ACHN (cell line): ENCODE data around the gene TEX47.

Experiments used
- DNase-seq: peaks from one replicate; pipeline ENCODE4 v3.0.0-alpha.2; 2015
- in situ Hi-C: cut with HindIII; loops from 2 replicates; pipeline ENCODE4 v1.10.0; 2017; ENCODE audit warnings: low sequenced_read_pairs, low pct_ligation_motif_present, low pct_unique_long_range_greater_than_20kb

TEX47 gene

DNA sequence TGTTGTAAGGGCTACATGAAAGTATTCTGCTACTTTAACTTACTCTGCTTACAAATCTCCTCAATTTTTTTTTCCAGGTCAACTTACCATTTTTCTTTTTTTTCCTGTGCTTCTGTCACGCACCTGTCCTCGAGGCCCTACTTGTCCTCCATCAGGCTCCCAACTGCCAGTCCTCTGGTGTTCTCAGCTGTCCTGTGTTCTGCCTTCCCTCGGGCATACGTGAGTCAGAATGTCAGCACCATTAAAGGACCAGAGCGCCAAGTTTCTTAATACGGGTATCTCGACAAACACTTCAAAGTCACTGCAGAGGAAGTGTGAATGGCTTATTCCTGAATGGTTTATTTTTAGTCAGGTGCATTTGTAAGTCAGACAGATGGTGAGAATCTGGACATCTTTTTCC, at the start of gene TEX47:
TSS of gene TEX47 (minus strand) at position 185 of the 400 bp plus-strand sequence. CDS start 795 bp downstream, outside the sequence.
- no peak for DNase-seq
- in situ Hi-C loops: no loop called here

DNA sequence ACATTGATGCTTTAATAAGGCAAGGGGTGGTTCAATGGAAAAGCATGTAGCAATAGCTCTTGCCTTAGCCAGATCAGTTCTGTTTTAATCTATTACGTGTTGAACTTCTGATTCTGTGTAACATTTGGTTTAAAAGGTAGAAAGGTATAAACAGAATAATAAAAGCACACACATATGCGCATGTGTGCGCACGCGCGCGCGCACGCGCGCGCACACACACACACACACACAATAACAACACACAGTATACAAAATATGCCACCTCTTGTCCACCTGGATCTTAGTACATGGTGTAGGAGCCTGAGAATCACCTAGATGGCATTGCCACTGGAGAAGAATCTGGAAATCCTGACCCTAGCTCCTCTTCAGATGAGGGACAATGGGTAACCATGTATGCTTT, 49.6 kb upstream of the TEX47 start:
- in situ Hi-C loops: no loop called here

DNA sequence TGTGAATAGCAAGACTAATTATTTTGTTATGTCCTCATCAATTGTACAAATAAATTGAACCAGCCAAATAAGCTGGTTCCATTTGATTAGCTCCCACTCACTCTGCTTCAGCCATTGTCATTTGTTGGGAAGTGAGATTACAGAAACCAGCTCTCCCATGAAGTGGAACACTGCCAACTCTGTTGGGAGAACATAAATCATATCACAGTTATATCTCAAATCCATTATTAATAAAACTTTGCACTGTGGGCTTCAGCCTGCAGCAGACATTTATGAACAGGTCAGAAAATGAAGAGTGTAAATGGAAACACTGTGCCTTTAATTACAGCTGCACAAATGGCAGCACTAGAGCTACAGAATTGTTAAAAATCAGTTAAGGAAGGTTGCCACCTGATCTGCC, 46.7 kb upstream of the TEX47 start:
- no peak for DNase-seq
- in situ Hi-C loops: no loop called here

More for the DNA sequence above, 49.6 kb upstream of the TEX47 start:
- DNase-seq: no peak

DNA sequence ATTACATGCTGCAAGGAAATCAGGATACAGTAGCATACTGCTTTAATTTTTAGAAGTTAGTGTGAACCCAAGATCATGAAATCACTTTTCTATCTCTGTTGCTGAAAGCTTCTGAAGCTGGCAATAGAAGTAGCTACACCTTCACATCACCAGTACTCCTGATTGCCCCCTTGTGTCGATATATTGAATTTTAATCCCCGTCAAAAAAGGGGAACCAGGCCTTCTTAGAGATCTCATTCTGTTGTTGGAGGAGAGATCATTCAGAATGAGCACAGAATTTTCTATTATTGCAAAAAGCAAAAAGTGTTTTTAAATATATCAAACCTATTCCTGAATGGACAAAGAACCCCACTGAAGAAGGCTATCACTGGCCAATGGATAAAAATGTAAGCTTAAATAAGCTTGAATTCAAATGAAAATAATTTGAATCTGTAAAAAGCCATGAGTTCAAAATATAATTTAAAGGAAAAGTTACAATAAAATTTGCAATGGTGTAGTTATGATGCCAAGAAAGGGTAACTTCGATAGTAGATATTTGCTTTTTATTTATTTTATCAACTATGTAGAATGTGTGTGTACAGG, 39.7 kb upstream of the TEX47 start:
- DNase-seq: peak; percentile 79
- in situ Hi-C loops: no loop called here

DNA sequence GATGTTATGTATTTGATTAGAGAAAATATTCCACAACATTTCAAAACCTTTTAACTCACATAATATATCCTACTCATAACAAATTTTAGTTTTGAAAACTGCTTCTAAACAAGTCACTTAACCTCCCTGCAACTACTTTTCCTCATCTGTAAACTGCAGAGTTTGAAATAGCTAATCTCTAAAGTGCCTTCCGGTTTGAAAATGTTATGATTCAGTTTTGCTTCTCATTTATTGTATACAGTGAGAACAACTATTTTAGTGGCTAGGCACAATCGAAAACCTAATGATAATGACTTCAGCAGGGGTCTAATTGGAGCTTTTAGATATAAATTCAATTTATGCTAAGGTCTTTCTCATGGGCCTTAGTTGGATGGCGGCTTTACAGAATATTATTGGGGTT, 30.7 kb upstream of the TEX47 start:
- no peak for DNase-seq
- in situ Hi-C loops: no loop called here

DNA sequence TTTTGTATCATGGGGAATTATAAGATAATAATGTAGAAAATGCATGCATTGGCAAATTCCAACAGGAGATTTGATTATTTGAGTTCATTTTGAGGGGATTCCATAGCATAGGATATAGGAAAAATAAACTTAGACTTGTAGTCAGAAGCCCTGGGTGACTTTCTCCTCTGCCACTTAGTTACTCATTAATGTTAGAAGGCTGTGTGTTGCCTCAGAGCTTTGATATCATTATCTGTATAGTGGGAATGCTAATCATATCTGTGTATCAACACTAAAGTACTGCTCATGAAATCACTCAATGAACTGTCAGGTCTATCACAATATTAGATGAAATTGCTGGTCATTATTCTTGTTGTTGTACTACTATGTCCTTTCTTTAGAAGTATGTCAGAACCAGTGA, 23.0 kb upstream of the TEX47 start:
- peak; percentile 18 for DNase-seq
- in situ Hi-C loops: no loop called here

DNA sequence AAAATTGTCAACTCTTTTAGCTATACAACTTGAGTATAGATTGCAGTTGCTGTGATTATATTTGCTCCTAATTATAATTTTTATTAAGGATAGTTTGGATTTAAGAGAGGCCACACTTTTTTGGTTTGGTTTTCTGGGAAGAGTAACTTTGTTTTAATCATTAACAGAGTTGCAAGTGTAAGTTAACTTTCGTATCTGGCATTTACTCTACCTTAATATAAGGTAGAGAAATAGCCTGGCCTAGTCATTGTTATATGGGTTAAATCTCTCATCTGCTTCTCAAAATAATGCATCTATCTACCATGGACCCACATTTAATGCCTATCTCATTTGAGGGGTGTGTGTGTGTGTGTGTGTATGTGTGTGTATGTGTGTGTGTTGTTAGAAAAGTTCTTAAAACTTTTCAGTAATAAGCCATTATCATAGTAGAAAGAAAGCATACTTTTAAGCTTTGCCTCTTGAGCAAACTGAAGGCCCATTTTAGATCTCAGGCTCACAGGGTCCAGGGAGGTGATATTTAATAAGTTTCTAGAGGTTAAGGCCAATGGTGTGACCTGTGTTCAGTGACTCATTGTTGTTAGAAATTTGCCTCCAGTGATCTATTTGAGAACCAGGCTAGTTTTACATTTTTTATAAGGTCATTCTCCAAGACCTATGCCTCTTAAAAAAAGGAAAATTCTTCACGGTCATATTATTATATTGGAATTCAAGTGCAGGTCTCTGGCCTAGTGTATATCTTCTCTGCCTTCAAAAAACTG, 10.9 kb upstream of the TEX47 start:
- in situ Hi-C loops: no loop called here
- peak; percentile 83 for DNase-seq

DNA sequence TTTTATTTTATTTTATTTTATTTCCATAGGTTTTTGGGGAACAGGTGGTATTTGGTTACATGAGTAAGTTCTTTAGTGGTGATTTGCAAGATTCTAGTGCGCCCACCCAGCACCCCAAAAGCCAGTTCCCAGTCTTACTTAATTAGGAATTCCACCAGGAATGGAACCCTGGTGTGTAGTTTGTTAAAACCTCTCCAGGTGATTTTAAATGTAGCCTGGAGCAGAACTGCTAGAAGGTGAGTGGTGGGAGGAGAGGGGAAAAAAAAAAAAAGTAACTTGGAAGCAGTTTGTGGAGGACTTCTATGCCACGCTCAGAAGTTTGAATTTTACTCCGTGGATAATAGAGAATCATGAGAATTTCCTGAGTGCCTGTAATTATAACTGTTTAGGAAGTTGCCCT, 5.5 kb upstream of the TEX47 start:
- DNase-seq: no peak
- in situ Hi-C loops: no loop called here

DNA sequence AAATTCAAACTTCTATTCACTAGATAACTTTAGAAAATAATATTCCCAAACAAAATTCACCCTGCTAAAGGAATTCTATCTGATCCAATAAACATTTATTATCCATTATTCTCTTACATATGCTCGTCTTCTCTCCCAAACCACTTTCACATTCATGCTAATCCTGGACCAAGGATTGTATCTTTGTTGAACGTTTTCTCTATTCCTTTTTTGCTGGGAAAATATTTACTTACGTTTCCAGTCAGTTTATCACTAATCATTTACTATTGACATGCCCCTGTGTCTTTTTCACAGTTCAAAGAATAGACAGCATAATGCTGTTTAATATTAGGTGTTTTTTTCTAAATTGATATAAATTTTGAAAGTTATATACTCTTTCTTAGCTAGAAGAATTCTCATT, 3.2 kb downstream of the TEX47 start:
- in situ Hi-C loops: no loop called here
- no peak for DNase-seq

DNA sequence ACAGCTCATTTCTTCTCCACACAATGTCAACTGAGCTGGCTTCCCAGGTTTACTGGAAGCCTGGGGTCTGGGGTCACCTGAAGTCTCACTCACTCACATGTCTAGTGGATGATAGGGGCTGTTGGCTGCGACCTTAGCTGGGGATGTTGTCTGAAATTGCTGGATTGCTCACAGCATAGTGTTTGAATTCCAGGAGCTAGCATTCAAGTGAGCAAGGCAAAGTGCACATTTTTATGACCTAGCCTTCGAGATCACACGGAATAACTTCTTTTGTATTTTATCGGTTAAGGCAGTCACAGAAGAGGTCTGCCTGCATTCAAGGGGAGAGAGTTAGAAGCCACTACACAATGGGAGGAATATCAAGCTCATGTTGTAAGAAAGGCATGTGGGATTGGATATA, 3.6 kb downstream of the TEX47 start:
- in situ Hi-C loops: no loop called here

DNA sequence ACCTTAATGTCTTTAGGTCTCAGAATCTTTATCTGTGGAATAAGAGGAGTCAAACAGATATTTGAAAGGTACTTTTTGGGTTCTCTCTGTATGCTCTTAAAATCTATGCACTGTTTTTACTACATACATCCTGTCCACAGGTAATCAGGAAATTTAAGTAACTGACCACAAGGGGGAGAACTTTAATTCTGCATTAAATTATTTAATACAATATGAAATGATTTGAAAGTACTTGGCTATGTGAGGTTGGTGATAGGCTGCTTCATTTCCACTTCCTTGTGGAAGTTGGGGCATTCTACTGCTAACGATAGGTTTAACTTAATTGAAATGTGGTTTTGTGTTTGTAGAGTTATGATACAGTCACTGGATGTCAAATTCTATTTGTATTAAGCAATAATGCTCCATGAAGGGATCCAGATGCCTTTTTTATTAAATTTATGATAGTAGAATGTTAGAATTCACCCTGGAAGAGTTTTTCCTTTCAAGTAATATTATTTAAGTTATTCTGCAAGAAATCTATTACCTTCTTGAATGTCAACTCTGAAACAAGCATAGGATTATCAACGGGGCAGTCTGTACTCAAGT, 6.0 kb downstream of the TEX47 start:
- DNase-seq: peak; percentile 69

More for the DNA sequence above, 3.6 kb downstream of the TEX47 start:
- no peak for DNase-seq

DNA sequence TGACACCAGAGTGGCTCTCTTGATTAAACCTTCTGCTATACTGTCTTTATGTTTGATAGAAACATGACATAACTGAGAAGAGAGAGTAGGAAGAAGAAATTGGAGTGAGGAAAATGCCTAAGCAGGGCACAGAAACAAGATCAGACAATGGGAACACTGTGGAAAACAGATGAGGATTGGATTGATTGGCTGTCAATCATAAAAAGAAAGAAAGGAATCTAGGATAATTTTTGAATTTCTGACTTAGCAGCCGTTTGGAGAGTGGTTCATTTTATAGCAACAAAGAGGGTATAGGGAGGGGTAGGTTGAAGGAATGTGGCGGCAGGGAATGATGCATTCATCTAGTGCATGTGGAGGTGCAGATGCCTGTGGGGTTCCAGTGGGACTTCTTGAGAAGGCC, 7.8 kb downstream of the TEX47 start:
- in situ Hi-C loops: no loop called here
- no peak for DNase-seq

More for the DNA sequence above, 6.0 kb downstream of the TEX47 start:
- in situ Hi-C loops: no loop called here

DNA sequence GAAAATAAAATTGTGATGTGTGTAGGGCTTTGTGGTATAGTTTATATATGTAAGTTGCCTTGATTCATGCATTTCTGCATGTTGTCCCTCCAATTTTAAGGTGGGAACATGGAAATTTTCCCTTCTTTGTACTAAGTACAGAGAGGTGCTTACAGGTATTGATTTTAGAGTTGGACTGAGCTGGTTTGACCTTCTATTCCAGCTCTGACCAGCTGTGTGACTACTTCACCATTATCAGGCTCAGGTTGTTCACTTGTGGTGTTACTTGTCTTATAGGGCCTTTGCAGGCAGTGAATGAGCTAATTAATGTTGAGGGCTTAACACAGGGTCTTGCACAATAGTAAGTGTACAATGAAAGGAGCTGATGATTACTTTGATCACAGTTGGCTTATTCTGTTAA, 19.7 kb downstream of the TEX47 start:
- in situ Hi-C loops: no loop called here
- no peak for DNase-seq

DNA sequence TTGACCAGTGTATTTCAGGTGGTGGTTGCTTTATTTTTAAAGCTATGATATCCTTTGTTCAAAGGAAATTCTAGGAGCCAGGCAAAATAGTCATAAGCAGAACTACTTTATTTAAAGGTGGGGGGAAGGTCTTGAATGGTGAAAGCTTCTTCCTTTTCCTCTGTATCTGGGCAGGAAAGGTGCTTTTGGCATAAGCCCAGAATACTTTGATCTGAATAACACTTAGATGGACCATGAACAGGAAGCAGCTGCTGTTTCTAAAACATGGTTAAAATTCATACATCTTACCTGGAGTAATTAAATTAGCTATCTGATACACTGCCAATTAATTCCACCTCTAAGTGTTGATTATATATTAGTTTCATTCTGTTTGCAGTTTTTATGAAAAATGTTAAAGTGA, 22.8 kb downstream of the TEX47 start:
- no peak for DNase-seq
- in situ Hi-C loops: no loop called here

DNA sequence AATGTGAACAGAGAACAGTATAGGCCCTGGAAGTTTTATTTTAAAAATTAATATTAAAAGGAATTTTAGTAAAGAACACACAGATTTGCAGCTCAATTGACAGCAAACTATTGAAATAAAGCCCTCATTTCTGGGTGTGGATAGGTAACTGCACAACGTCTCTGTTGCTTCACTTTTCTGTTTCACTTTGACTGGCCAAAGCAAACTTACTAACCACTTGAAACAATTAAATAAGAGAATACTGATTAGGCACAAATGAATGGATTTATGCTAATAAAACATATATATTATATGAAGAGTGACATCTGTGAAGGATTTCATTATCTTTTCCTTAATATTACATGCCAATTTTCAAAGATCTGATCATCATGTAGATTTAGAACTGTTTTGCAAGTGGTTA, 24.1 kb downstream of the TEX47 start:
- in situ Hi-C loops: no loop called here
- no peak for DNase-seq

DNA sequence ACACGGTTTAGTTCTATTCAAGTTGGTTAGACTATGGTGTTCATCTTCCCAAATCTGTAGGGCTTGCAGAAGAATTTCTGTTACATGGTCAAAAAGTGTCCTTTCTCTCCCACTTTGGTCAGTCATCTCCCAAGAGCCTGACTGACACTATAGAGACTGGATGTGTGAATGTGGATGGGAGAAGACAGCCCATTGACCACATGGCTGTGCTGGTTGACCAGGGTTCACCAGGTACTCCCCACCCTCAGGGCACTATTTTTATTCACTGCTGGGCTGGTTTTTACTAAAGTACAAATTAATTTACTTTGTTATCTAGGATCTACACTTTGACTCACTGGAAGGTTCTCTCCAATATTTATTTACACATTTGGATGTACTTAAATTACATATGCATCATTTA, 33.8 kb downstream of the TEX47 start:
- no peak for DNase-seq
- in situ Hi-C loops: no loop called here

DNA sequence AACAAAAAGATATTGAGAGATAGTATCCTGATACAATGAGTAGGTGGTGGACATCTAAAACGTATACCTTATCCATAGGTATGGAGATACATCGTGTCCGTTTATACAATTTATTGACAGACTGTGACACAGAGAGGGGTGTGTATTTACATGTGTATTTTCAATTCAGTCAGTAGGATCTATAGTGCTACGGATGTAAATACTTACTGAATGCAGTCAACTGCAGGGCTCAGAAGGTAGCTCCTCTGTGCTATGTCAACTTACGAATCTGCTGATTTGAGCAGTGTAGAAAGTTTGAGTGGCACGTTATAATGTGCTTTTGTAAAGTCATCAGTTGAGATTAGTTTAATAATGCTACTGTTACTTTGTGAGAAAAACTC, 35.4 kb downstream of the TEX47 start:
- in situ Hi-C loops: no loop called here
- DNase-seq: no peak

DNA sequence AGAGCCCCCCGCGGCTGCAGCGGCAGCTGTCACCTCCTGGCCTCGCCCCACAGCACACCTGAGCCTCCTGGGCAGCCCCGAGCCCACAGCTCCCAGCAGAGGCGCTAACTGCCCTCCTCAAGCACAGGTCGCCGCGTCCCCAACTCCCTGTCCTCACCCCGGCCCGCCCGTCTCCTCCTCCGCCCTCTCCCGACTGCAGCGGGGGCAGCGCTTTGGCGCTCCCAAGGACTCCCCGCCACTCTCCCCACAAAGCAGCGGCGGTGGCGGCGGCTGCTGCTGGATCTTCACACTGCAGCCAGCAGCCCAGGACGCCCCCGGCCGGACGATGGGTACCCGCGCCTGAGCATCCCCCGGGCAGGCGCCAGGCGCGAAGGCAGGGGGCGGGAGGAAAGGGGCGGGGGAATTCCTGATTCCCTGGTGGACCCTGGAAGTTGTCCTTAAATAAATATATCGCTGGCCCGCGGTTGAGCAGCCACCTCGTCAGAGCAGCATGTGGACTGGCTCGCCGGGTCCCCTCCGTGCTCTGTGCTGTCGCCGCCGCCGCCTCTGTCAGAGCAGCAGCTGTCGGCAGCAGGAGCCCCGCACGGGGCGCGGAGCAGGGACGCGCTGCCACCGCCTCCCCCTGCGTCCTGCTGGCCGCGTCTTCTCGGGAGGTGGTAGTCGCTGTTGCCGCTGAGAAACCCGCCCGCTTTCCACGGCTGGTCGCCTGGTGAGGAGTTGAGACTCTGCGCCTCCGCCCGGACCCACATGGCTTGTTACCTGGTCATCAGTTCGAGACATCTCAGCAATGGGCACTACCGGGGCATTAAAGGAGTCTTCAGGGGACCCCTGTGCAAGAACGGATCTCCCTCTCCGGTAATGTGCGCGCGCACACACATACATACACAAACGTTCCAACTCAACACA, 36.1 kb downstream of the TEX47 start, which contains the start of gene ZNF804B:
TSS of gene ZNF804B (plus strand) at position 471 of the 906 bp plus-strand sequence. CDS start at position 748, 277 bp downstream.
- no peak for DNase-seq
- in situ Hi-C loops: no loop called here
